Activated T-helper 17 cell treated with anti-CD3 and anti-CD28 coated beads, Interleukin-2, amount 50 U/mL, for 72 hours (primary cell): ENCODE measurements around the gene VWA8. TPM values are rescaled to one million over a fixed set of nuclear protein-coding genes. Genes with fewer than 3 reads are reported as not detected.
"Not testable (repeated sequence)": the region's sequence is repeated elsewhere in the genome, so short reads cannot be mapped to it uniquely, and the experiment has no call there.

ENCODE experiments used
- ATAC-seq: fragments of 150-1000 bp; cut with Tn5 transposase; replicated peaks from 2 replicates; pipeline ENCODE4 v1.10.0; 2021; ENCODE audit warnings: mild to moderate bottlenecking, moderate library complexity
- H3K27ac Mint-ChIP-seq: one replicate; pipeline ENCODE4 v1.8.0; 2022; ENCODE audit warnings: mixed read lengths
- H3K27me3 Mint-ChIP-seq: one replicate; pipeline ENCODE4 v1.8.0; 2022; ENCODE audit warnings: mixed read lengths
- H3K36me3 Mint-ChIP-seq: one replicate; pipeline ENCODE4 v1.8.0; 2022; ENCODE audit warnings: low read depth, mild to moderate bottlenecking, mixed read lengths
- H3K4me1 Mint-ChIP-seq: one replicate; pipeline ENCODE4 v1.8.0; 2022; ENCODE audit warnings: mixed read lengths
- H3K4me3 Mint-ChIP-seq: one replicate; pipeline ENCODE4 v1.8.0; 2022; ENCODE audit warnings: mild to moderate bottlenecking, mixed read lengths
- H3K9me3 Mint-ChIP-seq: one replicate; pipeline ENCODE4 v1.8.0; 2022; ENCODE audit warnings: mixed read lengths
- total RNA-seq, 2 donors: library from RNA; stranded (reverse); gene quantifications; one replicate each; pipeline ENCODE4 v1.2.3, GENCODE V29; 2022

Gene VWA8
- total RNA-seq, 2 donors from 2014 or later, result 7.4 to 11.2 TPM

DNA sequence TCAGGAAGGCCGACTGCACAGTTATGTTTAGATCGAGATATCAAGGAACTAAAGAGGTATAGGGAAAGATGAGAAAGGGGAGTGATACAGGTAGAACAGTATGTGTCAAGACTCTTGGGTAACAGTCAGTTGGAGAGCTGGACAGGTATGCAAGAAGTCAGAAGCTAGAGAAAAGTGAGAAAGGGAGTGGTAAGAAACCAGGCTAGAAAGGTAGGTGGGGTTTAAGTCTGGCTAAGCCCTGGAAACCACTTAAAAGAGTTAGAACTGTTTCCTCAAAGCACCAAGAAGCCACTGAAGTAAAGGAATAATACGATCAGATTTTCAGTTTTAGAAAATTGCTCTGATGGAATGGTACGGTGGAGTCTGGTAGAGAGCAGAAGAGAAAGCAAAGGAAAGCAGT lies 196.4 kb downstream of the VWA8 start:
- no peaks in the 10 kb centered on the region for H3K27me3 Mint-ChIP-seq
- peaks cover 13% of the 10 kb centered on the region for H3K4me1 Mint-ChIP-seq
- peak; percentile 34 for ATAC-seq
- H3K9me3 Mint-ChIP-seq, result no peaks in the 10 kb centered on the region
- H3K4me3 Mint-ChIP-seq, result peak overlapping the region; percentile 12
- H3K36me3 Mint-ChIP-seq, result peaks cover 23% of the 10 kb centered on the region
- H3K27ac Mint-ChIP-seq, result peak overlapping the region; percentile 51

- ATAC-seq, result no peak
- Mint-ChIP-seq H3K9me3 (no peaks in the 10 kb centered on the region), H3K4me3 (no peak overlapping the region), H3K27me3 (no peaks in the 10 kb centered on the region), H3K27ac (no peak overlapping the region), H3K4me1 (peaks cover 13% of the 10 kb centered on the region), H3K36me3 (peaks cover 30% of the 10 kb centered on the region)
These were observed 197.1 kb downstream of the VWA8 start for GRCh38 chr13:41763782-41764181.

DNA sequence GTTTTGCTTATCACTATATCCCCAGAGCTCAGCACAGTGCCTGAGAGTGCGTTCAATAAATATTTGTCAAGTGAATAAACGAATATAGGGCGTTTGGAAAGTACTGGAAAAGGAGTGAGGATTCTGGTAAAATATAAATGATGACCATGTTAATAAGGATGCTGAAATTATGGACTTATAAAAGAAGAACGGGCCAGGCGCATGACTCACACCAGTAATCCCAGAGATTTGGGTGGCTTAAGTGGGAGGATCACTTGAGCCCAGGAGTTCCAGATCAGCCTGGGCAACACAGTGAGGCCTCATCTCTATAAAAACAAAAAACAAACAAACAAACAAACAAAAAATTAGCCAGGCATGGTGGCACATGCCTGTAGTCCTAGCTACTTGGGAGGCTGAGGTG lies 198.1 kb downstream of the VWA8 start:
- Mint-ChIP-seq H3K27me3 (no peaks in the 10 kb centered on the region), H3K27ac (no peak overlapping the region), H3K36me3 (peaks cover 30% of the 10 kb centered on the region), H3K4me3 (no peak overlapping the region), H3K4me1 (peaks cover 13% of the 10 kb centered on the region), H3K9me3 (no peaks in the 10 kb centered on the region)
- no peak for ATAC-seq

DNA sequence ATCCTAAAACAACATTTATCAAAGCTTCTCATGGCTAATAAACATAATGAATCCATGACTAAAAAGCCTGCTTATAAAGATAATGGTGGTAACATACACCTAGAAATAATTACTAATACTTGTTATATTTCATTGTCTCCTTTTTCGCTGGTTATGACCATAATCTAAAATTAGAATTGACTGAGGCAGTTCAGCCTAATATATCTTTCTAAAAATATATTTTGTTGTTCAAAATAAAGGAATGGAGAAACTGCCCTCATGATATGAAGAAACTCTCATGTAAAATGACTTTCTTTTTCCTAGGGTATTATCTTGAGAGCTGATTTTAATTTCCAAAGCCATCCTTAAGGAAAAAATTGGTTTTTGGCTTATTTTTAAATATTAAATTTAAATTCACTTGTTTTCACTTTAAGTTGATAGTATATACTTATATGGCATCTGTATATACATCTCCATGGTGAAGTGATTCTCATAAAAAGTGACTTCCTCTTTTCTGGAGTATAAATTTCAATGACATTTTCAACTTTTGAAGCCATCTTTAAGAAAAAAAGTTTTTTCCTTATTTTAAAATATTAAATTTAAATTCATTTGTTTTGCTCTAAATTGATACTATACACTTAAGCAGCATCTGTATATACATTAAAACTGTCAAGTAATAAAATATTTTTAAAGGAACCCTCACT lies 204.6 kb downstream of the VWA8 start:
- Mint-ChIP-seq H3K9me3 (peaks cover 5% of the 10 kb centered on the region), H3K4me1 (no peaks in the 10 kb centered on the region), H3K27me3 (no peaks in the 10 kb centered on the region), H3K36me3 (peaks cover 44% of the 10 kb centered on the region), H3K4me3 (no peak overlapping the region), H3K27ac (no peak overlapping the region)
- ATAC-seq, result no peak

GRCh38 chr13:41751734-41752445 lies 209.0 kb downstream of the VWA8 start:
- Mint-ChIP-seq H3K36me3 (peaks cover 47% of the 10 kb centered on the region), H3K27ac (no peak overlapping the region), H3K9me3 (peaks cover 5% of the 10 kb centered on the region), H3K4me3 (no peak overlapping the region), H3K4me1 (no peaks in the 10 kb centered on the region), H3K27me3 (no peaks in the 10 kb centered on the region)
- ATAC-seq, result no peak

GRCh38 chr13:41751277-41751676 lies 209.6 kb downstream of the VWA8 start:
- ATAC-seq, result no peak
- Mint-ChIP-seq H3K36me3 (peaks cover 47% of the 10 kb centered on the region), H3K27ac (no peak overlapping the region), H3K27me3 (no peaks in the 10 kb centered on the region), H3K9me3 (peaks cover 5% of the 10 kb centered on the region), H3K4me3 (no peak overlapping the region), H3K4me1 (no peaks in the 10 kb centered on the region)

DNA sequence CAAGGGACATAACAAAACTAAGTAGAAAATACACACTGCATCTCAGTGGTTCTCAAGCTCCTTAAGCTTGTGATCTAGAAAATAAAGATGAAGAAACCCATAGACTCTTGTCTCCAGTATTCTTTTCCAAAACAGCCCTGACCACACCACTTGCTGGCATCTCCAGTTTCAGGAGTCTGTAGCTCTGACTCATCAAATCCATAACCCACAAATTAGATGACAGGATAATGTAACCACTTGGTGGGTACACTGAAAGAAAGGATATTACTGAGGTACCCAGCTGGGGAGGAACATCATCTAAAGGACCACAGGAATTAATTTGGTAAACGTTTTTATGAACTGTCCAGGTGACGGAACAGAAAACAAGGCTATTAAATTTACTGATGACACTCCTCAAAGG lies 214.7 kb downstream of the VWA8 start:
- Mint-ChIP-seq H3K9me3 (no peaks in the 10 kb centered on the region), H3K27ac (no peak overlapping the region), H3K27me3 (no peaks in the 10 kb centered on the region), H3K36me3 (peaks cover 39% of the 10 kb centered on the region), H3K4me3 (no peak overlapping the region), H3K4me1 (no peaks in the 10 kb centered on the region)
- peak; percentile 18 for ATAC-seq

DNA sequence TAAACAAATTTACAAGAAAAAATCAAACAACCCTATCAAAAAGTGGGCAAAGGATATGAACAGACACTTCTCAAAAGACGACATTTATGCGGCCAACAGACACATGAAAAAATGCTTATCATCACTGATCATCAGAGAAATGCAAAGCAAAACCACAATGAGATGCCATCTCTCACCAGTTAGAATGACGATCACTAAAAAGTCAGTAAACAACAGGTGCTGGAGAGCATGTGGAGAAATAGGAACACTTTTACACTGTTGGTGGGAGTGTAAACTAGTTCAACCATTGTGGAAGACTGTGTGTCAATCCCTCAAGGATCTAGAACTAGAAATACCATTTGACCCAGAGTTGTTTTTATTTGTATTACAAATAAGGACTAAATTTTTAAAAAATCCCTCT lies 215.4 kb downstream of the VWA8 start:
- not testable (repeated sequence) for H3K4me3 Mint-ChIP-seq, H3K9me3 Mint-ChIP-seq, ATAC-seq, H3K4me1 Mint-ChIP-seq, H3K27ac Mint-ChIP-seq, H3K27me3 Mint-ChIP-seq
- peaks cover 41% of the 10 kb centered on the region for H3K36me3 Mint-ChIP-seq

- Mint-ChIP-seq H3K4me3 (no peak overlapping the region), H3K36me3 (peaks cover 17% of the 10 kb centered on the region), H3K27me3 (no peaks in the 10 kb centered on the region), H3K27ac (no peak overlapping the region), H3K4me1 (no peaks in the 10 kb centered on the region), H3K9me3 (no peaks in the 10 kb centered on the region)
- no peak for ATAC-seq
These were observed 217.9 kb downstream of the VWA8 start for GRCh38 chr13:41742917-41743552.

- Mint-ChIP-seq H3K27me3 (no peaks in the 10 kb centered on the region), H3K4me1 (no peaks in the 10 kb centered on the region), H3K36me3 (peaks cover 18% of the 10 kb centered on the region), H3K4me3 (no peak overlapping the region), H3K27ac (no peak overlapping the region), H3K9me3 (no peaks in the 10 kb centered on the region)
- ATAC-seq, result no peak
These were observed 220.4 kb downstream of the VWA8 start for GRCh38 chr13:41740479-41740878.

DNA sequence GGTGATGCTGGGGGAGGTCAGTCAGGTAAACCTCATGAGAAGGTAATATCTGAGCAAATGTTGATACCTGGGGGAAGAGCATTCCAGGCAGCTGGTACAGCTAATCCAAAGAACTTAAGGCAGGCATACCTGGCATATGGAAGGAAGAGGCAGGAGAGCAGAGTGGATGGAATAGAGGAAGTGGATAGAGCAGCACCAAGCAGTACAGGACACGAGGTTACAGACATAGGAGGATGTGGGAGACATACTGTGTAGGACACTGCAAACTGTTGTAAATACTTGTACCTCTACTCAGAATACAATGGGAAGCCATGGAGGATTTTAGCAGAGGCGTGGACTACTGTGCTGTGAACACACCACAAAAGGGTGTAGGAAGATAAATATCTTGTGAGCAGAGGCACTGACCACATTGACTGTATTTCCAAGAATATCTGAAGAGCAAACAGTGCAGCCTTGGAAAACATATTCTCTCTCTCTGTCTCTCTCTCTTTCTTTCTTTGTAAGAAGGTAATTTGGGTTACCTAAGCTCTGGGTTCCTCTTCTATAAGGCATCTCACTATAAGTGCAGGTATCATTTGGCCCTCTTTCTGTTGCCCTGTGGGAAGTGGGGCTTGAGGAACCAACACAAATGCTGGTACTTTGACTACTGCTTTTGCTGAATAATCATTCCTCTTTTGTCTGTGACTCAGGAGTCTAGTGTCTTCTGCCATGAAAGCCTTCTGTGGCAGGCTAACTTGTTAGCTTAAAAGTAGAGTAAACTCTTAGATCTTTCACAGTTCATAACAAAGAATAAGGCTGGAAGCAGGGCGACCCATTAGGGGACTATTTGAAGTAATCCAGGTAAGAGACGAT lies 238.0 kb downstream of the VWA8 start:
- ATAC-seq, result no peak

GRCh38 chr13:41720839-41721561 lies 239.9 kb downstream of the VWA8 start:
- H3K4me3 Mint-ChIP-seq, result no peak overlapping the region
- no peaks in the 10 kb centered on the region for H3K36me3 Mint-ChIP-seq
- no peaks in the 10 kb centered on the region for H3K9me3 Mint-ChIP-seq
- H3K27ac Mint-ChIP-seq, result no peak overlapping the region
- no peaks in the 10 kb centered on the region for H3K27me3 Mint-ChIP-seq
- no peak for ATAC-seq
- no peaks in the 10 kb centered on the region for H3K4me1 Mint-ChIP-seq

More for the DNA sequence above, 238.0 kb downstream of the VWA8 start:
- H3K27ac Mint-ChIP-seq, result no peak overlapping the region
- no peaks in the 10 kb centered on the region for H3K36me3 Mint-ChIP-seq
- no peaks in the 10 kb centered on the region for H3K9me3 Mint-ChIP-seq
- H3K27me3 Mint-ChIP-seq, result no peaks in the 10 kb centered on the region
- H3K4me3 Mint-ChIP-seq, result no peak overlapping the region
- H3K4me1 Mint-ChIP-seq, result no peaks in the 10 kb centered on the region

DNA sequence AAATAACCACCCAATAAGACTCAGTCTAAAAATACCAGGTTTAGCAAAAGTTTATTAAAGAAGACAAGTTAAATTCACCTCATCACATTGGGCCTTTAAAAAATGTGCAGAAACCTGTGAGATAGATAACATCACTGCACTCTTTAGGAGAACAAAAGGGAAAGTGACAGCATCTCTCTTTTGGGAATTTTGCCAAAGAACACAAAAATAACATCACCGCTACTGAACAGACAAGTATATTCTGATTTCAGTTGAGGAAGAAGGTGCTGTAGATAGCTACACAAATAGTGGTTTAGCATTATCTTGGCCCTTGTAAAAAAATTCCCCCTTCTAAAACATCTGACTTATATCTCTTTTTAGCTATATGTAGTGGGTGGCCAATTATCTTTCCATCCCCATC lies 244.7 kb downstream of the VWA8 start:
- no peaks in the 10 kb centered on the region for H3K27me3 Mint-ChIP-seq
- no peaks in the 10 kb centered on the region for H3K9me3 Mint-ChIP-seq
- H3K4me3 Mint-ChIP-seq, result no peak overlapping the region
- H3K27ac Mint-ChIP-seq, result no peak overlapping the region
- H3K4me1 Mint-ChIP-seq, result no peaks in the 10 kb centered on the region
- no peak for ATAC-seq
- H3K36me3 Mint-ChIP-seq, result no peaks in the 10 kb centered on the region

DNA sequence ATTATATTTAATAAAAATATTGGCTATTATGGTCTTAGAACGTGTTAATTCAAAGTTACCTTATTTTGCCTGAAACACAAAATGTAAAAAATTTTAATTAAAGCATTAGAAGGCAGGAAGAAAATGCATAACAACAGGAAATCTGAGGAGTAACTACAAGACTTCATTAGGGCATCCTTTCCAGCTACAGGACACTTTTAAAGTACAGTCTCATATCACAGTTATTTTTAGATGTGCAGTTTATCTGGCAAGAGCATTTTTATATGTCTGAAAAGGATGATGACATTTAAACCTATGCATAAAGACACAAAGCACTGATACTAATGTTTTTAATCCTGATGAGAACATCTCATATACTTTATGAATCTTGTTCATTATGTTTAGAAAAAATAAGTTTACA lies 247.5 kb downstream of the VWA8 start:
- Mint-ChIP-seq H3K27me3 (no peaks in the 10 kb centered on the region), H3K36me3 (peaks cover 9% of the 10 kb centered on the region), H3K4me3 (no peak overlapping the region), H3K9me3 (no peaks in the 10 kb centered on the region), H3K27ac (no peak overlapping the region), H3K4me1 (no peaks in the 10 kb centered on the region)
- no peak for ATAC-seq
